Stimulated activated CD4-positive, alpha-beta T cell treated with anti-CD3 and anti-CD28 coated beads, Interleukin-4, amount 100 ng/mL, for 48 hours (primary cell): Measurements from ENCODE around the gene ZNF275.
"Not testable (repeated sequence)": the region's sequence is repeated elsewhere in the genome, so short reads cannot be mapped to it uniquely, and the experiment has no call there.

ENCODE experiments used
- DNase-seq, 2 donors: peaks; one replicate each; pipeline ENCODE4 v3.0.0-alpha.2; 2020; ENCODE audit warnings: low read depth in 2 of 2

Gene ZNF275

GRCh38 chrX:153361781-153362397, 27.9 kb downstream of the ZNF275 start:
- DNase-seq: no peak

- DNase-seq: no peak
Observed at GRCh38 chrX:153365670-153366069, 31.7 kb downstream of the ZNF275 start.

- DNase-seq: no peak
Observed at GRCh38 chrX:153366119-153366518, 32.2 kb downstream of the ZNF275 start.

- DNase-seq: no peak
Observed at GRCh38 chrX:153366878-153367538, 33.1 kb downstream of the ZNF275 start.

GRCh38 chrX:153370293-153371055, 36.5 kb downstream of the ZNF275 start:
- no peak for DNase-seq

- DNase-seq: no peak
Observed at GRCh38 chrX:153371256-153371655, 37.3 kb downstream of the ZNF275 start.

- DNase-seq: no peak
Observed at GRCh38 chrX:153372949-153373348, 39.0 kb downstream of the ZNF275 start.

- DNase-seq: no peak
Observed at GRCh38 chrX:153374426-153374825, 40.5 kb downstream of the ZNF275 start.

GRCh38 chrX:153375571-153375970, 41.6 kb downstream of the ZNF275 start:
- DNase-seq: no peak

- DNase-seq: no peak
Observed at GRCh38 chrX:153377727-153378126, 43.8 kb downstream of the ZNF275 start.

GRCh38 chrX:153378607-153379006, 44.7 kb downstream of the ZNF275 start:
- no peak for DNase-seq

- DNase-seq: no peak
Observed at GRCh38 chrX:153379508-153379907, 45.6 kb downstream of the ZNF275 start.

- DNase-seq: no peak
Observed at GRCh38 chrX:153379971-153380581, 46.1 kb downstream of the ZNF275 start.

- no peak for DNase-seq
Observed at GRCh38 chrX:153380691-153381090, 46.7 kb downstream of the ZNF275 start.

GRCh38 chrX:153381684-153382532, 48.0 kb downstream of the ZNF275 start:
- no peak for DNase-seq

GRCh38 chrX:153382563-153383482, 48.9 kb downstream of the ZNF275 start:
- no peak for DNase-seq

- DNase-seq: no peak
Observed at GRCh38 chrX:153384390-153384789, 50.4 kb downstream of the ZNF275 start.

GRCh38 chrX:153384973-153385372, 51.0 kb downstream of the ZNF275 start:
- not testable (repeated sequence) for DNase-seq

- no peak for DNase-seq
Observed at GRCh38 chrX:153386097-153386496, 52.1 kb downstream of the ZNF275 start.

- DNase-seq: no peak
Observed at GRCh38 chrX:153387345-153387744, 53.4 kb downstream of the ZNF275 start.
